ENCODE data around the gene RGMA. TPM values are rescaled to one million over a fixed set of nuclear protein-coding genes. Genes with fewer than 3 reads are reported as not detected.
A peak's percentile ranks its signal among the peaks of the same experiment; 100 is the strongest.

RGMA gene
- total and polyA plus RNA-seq, 2 experiments from 2014 or later: 34.2 to 36.5 TPM

- Histone ChIP-seq H3K4me2 (no peak overlapping the region), H3K4me1 (ENCODE audit: insufficient read depth) (no peaks in the 10 kb centered on the region), H3K4me3 (no peak overlapping the region), H3K36me3 (ENCODE audit: insufficient read depth) (peaks cover 79% of the 10 kb centered on the region), H3K79me2 (replicated peaks; ENCODE audit: insufficient read depth) (no peaks in the 10 kb centered on the region), H3F3A (replicated peaks; ENCODE audit: low read depth) (no peaks in the 10 kb centered on the region), H3K27ac (ENCODE audit: low read depth) (no peak overlapping the region), H3K27me3 (ENCODE audit: insufficient read depth) (no peaks in the 10 kb centered on the region), H2AFZ (no peak overlapping the region), H4K20me1 (replicated peaks; ENCODE audit: insufficient read depth) (peaks cover 3% of the 10 kb centered on the region; the same call in 1 of the 2 replicates), H3K9me2 (ENCODE audit: insufficient read depth) (no peaks in the 10 kb centered on the region)
- Mint-ChIP-seq H3K9me3 (no peaks in the 10 kb centered on the region), H3K27me3 (ENCODE audit: insufficient read depth, low read depth, poor library complexity) (peaks cover 1% of the 10 kb centered on the region), H3K4me1 (no peaks in the 10 kb centered on the region), H3K36me3 (ENCODE audit: low read depth) (peaks cover 94% of the 10 kb centered on the region), H3K4me3 (no peak overlapping the region), H3K27ac (no peak overlapping the region)
- DNase-seq (ENCODE audit: low spot score) (peak; percentile 15), ATAC-seq (no peak)
- no peak for TF ChIP-seq NANOG (IDR thresholded peaks at IDR 0.05; ENCODE audit: borderline replicate concordance)
- TF ChIP-seq CREB1 (CRISPR knock-in tag; IDR thresholded peaks at IDR 0.05; ENCODE audit: low read depth): no peak
- peak in 1 of 2 experiments; percentile 38; a peak in 2 of 4 replicates for TF ChIP-seq CTCF (conservative IDR thresholded peaks at IDR 0.05; ENCODE audit: low read depth in 2 of 2)
These were observed 87.1 kb downstream of the RGMA start for GRCh38 chr15:93001881-93002280.

- H3K4me1 Mint-ChIP-seq: no peaks in the 10 kb centered on the region
- H3K9me3 Mint-ChIP-seq: no peaks in the 10 kb centered on the region
- Histone ChIP-seq H3K27ac (ENCODE audit: low read depth) (no peak overlapping the region), H3K4me1 (ENCODE audit: insufficient read depth) (no peaks in the 10 kb centered on the region), H3K79me2 (replicated peaks; ENCODE audit: insufficient read depth) (no peaks in the 10 kb centered on the region), H4K20me1 (replicated peaks; ENCODE audit: insufficient read depth) (peaks cover 3% of the 10 kb centered on the region; the same call in 1 of the 2 replicates), H3K27me3 (ENCODE audit: insufficient read depth) (no peaks in the 10 kb centered on the region), H3K4me2 (no peak overlapping the region), H2AFZ (no peak overlapping the region), H3K36me3 (ENCODE audit: insufficient read depth) (peaks cover 85% of the 10 kb centered on the region), H3K4me3 (no peak overlapping the region), H3K9me2 (ENCODE audit: insufficient read depth) (no peaks in the 10 kb centered on the region), H3F3A (replicated peaks; ENCODE audit: low read depth) (no peaks in the 10 kb centered on the region)
- H3K27ac Mint-ChIP-seq: no peak overlapping the region
- H3K4me3 Mint-ChIP-seq: no peak overlapping the region
- H3K36me3 Mint-ChIP-seq (ENCODE audit: low read depth): peaks cover 94% of the 10 kb centered on the region
- DNase-seq (ENCODE audit: low spot score): no peak
- TF ChIP-seq ZNF462 (CRISPR knock-in tag; IDR thresholded peaks at IDR 0.05) (no peak), EZH2phosphoT487 (IDR thresholded peaks at IDR 0.05; ENCODE audit: unreplicated experiment) (no peak), REST (IDR thresholded peaks at IDR 0.05; ENCODE audit: unreplicated experiment) (no peak), EZH2 (IDR thresholded peaks at IDR 0.05; ENCODE audit: low read depth, unreplicated experiment) (no peak), STAT1 (IDR thresholded peaks at IDR 0.05; ENCODE audit: unreplicated experiment) (no peak), ETS1 (IDR thresholded peaks at IDR 0.05) (no peak), ZNF331 (CRISPR knock-in tag; IDR thresholded peaks at IDR 0.05; ENCODE audit: low read depth) (no peak)
- peaks cover 1% of the 10 kb centered on the region for H3K27me3 Mint-ChIP-seq (ENCODE audit: insufficient read depth, low read depth, poor library complexity)
- no peak for ATAC-seq
These were observed 87.9 kb downstream of the RGMA start for GRCh38 chr15:93001156-93001555.

Data from GM23338 (cell line).